ENCODE measurements around the gene WDR53.

DNA sequence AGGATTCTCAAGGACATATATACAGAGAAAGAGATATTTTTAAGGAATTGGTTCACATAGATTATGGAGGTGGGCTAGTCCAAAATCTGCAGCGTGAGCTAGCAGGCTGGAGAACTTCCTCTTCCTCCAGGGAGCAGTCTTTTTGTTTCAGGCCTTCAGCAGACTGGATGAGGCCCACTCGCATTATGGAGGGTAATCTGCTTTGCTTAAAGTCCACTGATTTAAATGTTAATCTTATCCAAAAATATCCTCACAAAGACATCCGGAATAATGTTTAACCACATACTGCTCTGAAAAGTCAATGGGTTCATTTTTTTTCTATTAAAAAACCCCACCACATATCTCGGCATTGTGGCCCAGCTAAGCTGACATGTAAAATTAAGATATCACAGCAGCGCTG lies 48.9 kb upstream of the WDR53 start:
- TF ChIP-seq, protein P1, sequence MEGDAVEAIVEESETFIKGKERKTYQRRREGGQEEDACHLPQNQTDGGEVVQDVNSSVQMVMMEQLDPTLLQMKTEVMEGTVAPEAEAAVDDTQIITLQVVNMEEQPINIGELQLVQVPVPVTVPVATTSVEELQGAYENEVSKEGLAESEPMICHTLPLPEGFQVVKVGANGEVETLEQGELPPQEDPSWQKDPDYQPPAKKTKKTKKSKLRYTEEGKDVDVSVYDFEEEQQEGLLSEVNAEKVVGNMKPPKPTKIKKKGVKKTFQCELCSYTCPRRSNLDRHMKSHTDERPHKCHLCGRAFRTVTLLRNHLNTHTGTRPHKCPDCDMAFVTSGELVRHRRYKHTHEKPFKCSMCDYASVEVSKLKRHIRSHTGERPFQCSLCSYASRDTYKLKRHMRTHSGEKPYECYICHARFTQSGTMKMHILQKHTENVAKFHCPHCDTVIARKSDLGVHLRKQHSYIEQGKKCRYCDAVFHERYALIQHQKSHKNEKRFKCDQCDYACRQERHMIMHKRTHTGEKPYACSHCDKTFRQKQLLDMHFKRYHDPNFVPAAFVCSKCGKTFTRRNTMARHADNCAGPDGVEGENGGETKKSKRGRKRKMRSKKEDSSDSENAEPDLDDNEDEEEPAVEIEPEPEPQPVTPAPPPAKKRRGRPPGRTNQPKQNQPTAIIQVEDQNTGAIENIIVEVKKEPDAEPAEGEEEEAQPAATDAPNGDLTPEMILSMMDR (IDR thresholded peaks at IDR 0.05; ENCODE audit: extremely low read depth in 1 of 2, insufficient read depth in 1 of 2, low read depth in 1 of 2, low read length in 2 of 2) = no peak
- no peak for TF ChIP-seq FOS (IDR thresholded peaks at IDR 0.05; ENCODE audit: borderline replicate concordance, insufficient read depth, low read length)
- TF ChIP-seq, protein P2, sequence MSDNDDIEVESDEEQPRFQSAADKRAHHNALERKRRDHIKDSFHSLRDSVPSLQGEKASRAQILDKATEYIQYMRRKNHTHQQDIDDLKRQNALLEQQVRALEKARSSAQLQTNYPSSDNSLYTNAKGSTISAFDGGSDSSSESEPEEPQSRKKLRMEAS (IDR thresholded peaks at IDR 0.05; ENCODE audit: insufficient read depth, insufficient read length) = no peak
- no peak for TF ChIP-seq EZH2 (IDR thresholded peaks at IDR 0.05; ENCODE audit: borderline replicate concordance, low read depth, low read length, severe bottlenecking)
- no peak for TF ChIP-seq POLR2AphosphoS5 (IDR thresholded peaks at IDR 0.05; ENCODE audit: insufficient read depth, low read depth, low read length)
- no peak for TF ChIP-seq MYC (IDR thresholded peaks at IDR 0.05; ENCODE audit: low read depth, low read length)

All from endothelial cell of umbilical vein (primary cell).